Activated CD4-positive, alpha-beta T cell treated with anti-CD3 and anti-CD28 coated beads, Interleukin-2, Interleukin-6, amounts not matched to agents 100 ng/mL and 50 ng/mL, durations not matched to agents 16 hours and 8 hours (primary cell): ENCODE measurements around the gene NCAPD3.
A peak's percentile ranks its signal among the peaks of the same experiment; 100 is the strongest.
"Not testable (repeated sequence)": the region's sequence is repeated elsewhere in the genome, so short reads cannot be mapped to it uniquely, and the experiment has no call there.

ENCODE experiments used
- DNase-seq: peaks from one replicate; pipeline ENCODE4 v3.0.0-alpha.2; 2020

NCAPD3 gene, protein sequence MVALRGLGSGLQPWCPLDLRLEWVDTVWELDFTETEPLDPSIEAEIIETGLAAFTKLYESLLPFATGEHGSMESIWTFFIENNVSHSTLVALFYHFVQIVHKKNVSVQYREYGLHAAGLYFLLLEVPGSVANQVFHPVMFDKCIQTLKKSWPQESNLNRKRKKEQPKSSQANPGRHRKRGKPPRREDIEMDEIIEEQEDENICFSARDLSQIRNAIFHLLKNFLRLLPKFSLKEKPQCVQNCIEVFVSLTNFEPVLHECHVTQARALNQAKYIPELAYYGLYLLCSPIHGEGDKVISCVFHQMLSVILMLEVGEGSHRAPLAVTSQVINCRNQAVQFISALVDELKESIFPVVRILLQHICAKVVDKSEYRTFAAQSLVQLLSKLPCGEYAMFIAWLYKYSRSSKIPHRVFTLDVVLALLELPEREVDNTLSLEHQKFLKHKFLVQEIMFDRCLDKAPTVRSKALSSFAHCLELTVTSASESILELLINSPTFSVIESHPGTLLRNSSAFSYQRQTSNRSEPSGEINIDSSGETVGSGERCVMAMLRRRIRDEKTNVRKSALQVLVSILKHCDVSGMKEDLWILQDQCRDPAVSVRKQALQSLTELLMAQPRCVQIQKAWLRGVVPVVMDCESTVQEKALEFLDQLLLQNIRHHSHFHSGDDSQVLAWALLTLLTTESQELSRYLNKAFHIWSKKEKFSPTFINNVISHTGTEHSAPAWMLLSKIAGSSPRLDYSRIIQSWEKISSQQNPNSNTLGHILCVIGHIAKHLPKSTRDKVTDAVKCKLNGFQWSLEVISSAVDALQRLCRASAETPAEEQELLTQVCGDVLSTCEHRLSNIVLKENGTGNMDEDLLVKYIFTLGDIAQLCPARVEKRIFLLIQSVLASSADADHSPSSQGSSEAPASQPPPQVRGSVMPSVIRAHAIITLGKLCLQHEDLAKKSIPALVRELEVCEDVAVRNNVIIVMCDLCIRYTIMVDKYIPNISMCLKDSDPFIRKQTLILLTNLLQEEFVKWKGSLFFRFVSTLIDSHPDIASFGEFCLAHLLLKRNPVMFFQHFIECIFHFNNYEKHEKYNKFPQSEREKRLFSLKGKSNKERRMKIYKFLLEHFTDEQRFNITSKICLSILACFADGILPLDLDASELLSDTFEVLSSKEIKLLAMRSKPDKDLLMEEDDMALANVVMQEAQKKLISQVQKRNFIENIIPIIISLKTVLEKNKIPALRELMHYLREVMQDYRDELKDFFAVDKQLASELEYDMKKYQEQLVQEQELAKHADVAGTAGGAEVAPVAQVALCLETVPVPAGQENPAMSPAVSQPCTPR (N-terminal part only)

GRCh38 chr11:134223836-134224709 is at the start of gene NCAPD3, which contains the start of gene VPS26B:
TSS of gene NCAPD3 (minus strand) at chr11:134223967. CDS start at chr11:134223926, 41 bp downstream.
TSS of gene VPS26B (plus strand) at chr11:134224671. CDS start at chr11:134225123, 452 bp downstream.
- peak; percentile 97 for DNase-seq

GRCh38 chr11:134273317-134273712 is 49.5 kb upstream of the NCAPD3 start:
- DNase-seq: no peak

DNA sequence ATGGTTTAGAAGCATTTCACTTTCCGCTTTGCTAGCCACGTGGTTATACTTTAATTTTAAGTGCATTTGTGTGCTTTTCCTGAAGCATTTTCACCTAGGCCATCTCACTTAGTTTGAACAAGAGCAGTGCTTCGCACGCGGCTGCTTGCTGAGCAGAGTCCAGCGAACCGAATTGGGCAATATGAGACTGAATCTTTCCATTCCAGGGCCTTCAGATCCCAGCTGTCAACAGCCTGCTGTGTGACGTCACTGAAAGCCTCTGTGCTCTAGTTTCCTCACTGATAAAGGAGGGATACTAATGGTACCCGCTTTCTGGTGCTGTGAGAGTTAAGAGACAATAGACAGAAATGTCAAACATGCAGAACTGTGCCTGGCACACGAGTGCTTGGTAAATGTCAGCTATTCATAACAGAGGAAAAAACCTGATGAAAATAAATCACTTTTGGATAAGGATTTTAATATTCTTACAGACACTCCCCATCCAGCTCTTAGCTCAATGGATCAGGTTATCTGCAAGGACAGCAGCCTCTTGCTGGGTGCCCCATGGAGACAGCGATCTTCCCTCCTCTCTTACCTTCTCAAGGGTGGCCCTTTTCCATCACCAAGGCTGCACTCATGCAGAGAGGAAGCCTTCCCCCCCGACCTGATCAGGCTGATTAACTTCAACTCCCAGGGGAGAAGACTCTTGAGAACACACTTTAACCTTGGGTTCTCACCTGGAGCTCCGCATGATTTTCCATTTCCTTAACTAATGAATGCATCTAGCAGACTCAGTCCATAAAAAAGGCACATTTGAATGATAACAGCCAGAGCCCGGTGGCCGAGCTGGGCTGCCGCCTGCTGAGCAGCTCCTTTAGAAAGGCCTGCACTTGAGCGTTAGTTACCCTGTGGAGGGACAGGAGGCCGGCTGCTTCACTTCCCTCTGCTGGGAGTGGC is 48.9 kb upstream of the NCAPD3 start:
- no peak for DNase-seq

- DNase-seq: no peak
Measured at GRCh38 chr11:134271978-134272377, 48.2 kb upstream of the NCAPD3 start.

DNA sequence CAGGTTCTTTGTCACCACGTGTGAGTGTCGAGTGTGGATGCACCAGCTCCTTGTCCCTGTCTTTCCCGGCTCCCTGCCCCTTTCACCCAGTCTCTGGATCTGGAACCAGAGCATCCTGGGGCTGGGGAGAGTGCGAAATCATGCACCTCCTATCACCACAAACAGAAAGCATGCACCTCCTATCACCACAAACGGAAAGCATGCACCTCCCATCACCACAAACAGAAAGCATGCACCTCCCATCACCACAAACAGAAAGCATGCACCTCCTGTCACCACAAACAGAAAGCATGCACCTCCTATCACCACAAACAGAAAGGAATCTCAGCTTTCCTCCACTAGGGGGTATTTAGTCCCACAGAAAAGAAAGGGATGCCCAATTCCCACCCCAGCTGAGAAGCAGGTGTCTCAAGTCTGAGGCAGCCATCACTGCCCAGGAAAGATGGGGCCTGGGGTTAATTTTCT is 46.5 kb upstream of the NCAPD3 start:
- peak; percentile 63 for DNase-seq

DNA sequence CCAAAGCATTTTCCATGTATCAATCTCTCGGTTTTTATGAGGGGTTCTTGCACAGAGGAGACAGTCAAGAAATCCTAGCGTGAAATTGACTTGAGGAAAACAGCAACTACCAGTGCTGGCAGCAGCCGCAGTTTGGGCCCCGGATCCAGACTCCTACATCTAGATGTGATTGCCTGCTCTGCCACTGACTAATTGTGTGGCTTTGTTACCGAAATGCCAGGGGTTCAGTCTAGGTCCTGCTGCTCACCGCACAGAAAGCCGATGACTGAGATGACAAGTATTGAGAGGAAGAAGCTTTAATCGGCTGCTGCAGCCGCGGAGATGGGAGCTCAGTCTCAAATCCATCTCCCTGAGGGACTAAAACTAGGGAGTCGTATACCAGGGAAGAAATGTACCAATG is 44.2 kb upstream of the NCAPD3 start:
- DNase-seq: no peak

GRCh38 chr11:134267461-134267860 is 43.7 kb upstream of the NCAPD3 start:
- no peak for DNase-seq

- DNase-seq: no peak
Measured at GRCh38 chr11:134266841-134267251, 43.1 kb upstream of the NCAPD3 start.

- DNase-seq: no peak
Measured at GRCh38 chr11:134266440-134266839, 42.7 kb upstream of the NCAPD3 start.

DNA sequence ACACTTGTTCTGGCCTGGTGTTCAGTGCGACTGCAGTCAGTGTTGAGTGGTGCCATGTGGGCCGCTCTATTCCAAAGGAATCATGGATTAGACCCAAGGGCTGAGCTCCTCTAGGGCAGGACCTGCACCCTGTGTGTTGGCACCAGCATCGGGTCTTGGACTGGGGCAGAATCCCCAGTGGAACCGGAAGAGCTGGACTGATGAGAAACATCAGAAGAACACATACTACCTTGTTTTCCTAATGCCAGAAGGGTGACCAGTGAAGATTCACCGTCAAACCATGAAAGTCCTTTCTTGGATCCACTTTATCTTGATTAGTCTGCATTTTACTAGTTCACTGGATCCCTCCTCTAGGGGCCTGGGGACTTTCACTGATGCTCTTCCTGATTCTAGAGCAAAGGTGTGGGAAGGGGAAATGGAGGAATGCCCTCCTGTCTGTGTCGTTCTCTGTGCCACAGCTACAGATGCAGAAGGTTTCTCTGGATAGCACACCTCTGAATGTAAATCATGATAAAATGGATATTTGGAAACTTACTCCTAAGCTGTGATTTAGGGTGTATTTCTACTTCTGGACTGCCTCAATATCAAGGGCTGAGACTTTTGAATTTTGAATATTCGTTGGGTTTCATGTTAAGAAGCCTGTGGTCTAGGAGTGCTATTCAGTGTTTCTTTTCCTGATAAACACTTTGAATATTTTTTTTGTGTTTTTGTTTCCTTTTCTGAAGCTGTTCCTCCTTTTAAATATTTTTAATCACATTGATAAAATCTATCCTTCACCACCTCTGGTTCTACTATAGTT is 41.4 kb upstream of the NCAPD3 start:
- no peak for DNase-seq

GRCh38 chr11:134261626-134262488 is 38.1 kb upstream of the NCAPD3 start:
- peak; percentile 53 for DNase-seq

GRCh38 chr11:134260983-134261382 is 37.2 kb upstream of the NCAPD3 start:
- no peak for DNase-seq

GRCh38 chr11:134260503-134260902 is 36.7 kb upstream of the NCAPD3 start:
- no peak for DNase-seq

DNA sequence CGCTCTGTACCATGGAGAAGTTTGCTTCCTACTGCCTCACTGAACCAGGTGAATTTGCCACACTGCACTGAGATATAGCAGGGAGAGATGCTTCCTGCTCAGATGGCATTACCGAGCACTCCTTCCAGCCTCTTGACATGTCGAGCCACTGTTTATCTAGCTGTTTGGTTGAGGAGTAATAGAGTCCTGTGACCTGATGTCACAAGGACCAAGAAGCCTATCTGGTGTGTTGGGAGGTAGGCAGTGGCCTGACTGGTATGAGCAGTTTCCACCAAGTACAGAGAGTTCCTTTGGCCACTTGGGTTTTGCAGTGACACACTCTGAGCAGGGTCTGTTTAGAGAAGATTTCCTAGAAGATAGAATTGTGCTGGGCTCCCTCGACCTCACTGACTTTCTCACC is 34.8 kb upstream of the NCAPD3 start:
- DNase-seq: no peak

- no peak for DNase-seq
Measured at GRCh38 chr11:134257101-134257500, 33.3 kb upstream of the NCAPD3 start.

DNA sequence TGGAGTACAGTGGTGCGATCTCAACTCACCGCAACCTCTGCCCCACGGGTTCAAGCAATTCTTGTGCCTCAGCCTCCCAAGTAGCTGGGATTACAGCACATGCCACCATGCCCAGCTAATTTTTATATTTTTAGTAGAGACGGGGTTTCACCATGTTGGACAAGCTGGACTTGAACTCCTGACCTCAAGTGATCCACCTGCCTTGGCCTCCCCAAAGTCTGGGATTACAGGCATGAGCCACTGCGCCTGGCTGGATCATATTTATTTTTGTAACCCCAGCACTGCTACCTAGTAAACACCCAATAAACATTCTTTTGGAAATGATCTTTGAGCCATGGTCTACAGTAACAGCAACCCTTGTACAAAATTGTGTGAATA is 31.4 kb upstream of the NCAPD3 start:
- not testable (repeated sequence) for DNase-seq

GRCh38 chr11:134254433-134255183 is 30.8 kb upstream of the NCAPD3 start:
- DNase-seq: no peak
